HG02943 (cell line): ENCODE measurements around the gene JAZF1.
"Not testable (repeated sequence)": the region's sequence is repeated elsewhere in the genome, so short reads cannot be mapped to it uniquely, and the experiment has no call there.

Source experiments
- ATAC-seq: cut with Tn5 transposase; IDR thresholded peaks from one replicate; pipeline ENCODE4 v1.9.1; 2021; ENCODE audit warnings: mild to moderate bottlenecking, low read depth, moderate library complexity; ENCODE audit not compliant: unreplicated experiment

JAZF1 gene

DNA sequence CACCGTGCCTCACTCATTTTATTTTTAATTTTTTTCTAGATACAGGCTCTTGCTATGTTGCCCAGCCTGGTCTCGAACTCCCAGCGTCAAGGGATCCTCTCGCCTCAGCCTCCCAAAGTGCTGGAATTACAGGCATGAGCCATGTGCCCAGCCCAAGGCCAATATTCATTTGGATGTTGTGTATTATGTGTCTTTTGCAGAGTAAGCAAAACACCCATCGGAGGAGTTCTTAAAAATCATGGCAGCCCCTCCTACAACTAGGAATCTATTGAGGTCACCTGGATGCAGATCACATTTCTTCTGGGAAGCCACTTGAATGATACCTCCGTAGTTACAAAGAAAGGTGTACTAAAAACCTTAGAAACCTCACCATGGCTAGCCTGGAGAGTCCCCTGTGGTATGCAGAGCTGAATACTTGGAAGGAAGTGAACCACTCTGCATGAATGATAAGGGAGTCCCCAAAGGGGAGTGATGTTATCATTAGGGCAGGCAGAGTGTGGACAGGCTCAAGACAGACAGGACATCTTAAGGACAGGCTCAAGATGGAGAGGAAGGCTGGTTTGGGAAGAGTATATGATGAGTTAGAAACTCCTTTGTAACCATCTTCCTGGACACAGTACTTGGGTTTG, 254.9 kb downstream of the JAZF1 start:
- no peak for ATAC-seq

- ATAC-seq = no peak
These were observed 257.0 kb downstream of the JAZF1 start for GRCh38 chr7:27923642-27923980.

DNA sequence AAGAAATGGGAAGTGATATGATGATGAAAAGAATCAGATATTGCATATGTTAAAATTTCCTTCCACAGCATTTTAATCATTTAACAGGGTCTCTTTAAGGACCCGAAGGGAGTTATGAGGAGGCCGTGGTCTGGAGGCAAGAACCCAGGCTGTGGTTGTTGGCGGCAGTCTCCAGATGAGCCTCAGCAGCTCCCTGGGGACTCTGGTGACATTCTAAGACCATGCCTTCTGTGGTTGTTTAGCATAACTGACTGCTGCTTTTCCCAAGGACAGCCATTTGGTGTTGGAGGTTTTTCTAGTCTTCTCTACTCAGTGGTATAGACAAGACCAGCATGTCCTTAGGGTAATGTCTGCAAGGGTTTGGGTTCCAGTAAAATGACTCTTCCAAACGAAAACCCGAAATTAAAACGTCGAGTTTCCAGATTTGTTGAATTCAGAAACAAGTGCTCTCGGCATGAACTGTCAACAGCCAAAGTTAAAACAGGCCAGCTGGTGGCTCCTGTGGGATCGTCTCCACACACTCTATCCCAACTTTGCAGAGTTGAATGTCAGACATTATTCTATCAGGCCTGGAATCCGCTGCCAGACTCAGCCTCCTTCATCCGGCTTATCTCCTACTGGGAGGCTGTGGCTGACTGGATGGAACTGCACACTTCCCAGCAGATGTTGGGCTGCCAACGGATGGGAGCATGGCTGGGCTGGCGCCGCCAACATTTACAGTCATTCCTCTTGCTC, 257.5 kb downstream of the JAZF1 start:
- ATAC-seq = peak; percentile 56

GRCh38 chr7:27922389-27922788, 258.2 kb downstream of the JAZF1 start:
- not testable (repeated sequence) for ATAC-seq

DNA sequence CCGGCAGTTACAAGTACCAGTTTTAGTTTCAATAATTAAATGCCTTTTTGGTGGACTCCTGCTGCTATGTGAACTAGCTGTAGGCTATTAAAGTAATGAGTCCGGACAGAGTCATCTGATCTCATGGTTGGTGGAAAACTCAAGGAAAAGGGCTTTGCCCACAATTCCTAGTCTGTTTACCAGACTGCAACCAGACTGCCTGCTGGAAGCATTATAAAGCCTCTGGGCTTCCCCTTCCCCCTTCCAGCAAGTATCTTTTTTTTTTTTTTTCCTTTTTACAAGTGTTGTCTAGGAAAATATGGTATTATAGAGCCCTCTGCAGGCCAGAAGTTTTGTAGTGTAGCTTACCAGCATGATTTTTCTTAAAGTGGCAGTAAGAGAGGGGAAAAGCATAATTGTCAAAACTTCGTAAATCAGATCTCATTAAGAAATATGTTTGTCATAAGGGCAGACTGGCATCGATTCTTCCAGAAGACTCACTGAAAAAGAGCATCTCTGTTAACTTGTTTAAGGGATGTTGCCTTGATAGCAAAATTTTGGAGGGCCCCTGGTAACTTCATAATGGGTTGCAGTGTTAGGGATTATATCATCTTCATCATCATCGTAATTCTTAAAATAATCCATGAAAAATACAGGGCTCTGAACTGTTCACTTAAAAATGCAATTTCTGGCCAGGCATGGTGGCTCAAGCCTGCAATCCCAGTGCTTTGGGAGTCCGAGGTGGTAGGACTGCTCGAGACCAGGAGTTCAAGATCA, 259.3 kb downstream of the JAZF1 start:
- no peak for ATAC-seq

DNA sequence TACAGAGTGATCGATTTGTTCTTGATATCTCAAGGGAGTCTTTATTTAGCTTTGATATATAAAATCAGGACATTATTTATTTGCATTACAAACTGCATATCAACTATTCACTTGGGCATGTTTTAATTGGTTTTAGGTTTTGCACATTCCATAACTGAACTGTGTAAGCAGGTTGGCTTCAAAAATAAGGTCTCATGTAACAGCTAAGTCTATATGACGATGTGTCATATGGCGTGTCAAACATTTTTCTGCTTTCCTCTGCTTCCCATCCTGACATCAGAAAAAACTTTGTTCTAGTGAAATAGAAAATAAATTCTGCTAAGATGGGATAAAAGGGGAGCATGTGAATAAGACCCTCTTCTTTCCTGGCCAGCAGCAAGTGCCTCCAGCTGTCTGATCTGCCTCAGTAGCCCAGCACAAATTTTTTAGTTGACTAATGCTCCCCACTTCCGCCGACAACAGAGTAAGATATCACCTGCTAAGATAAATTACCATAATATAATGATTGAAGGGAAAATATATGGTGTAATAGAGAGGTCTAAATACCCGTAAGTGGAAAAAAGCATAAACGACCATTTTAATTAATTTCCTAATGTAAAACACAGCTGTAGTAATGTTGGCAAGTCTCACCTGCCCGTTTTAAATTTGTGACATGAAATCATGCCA, 260.2 kb downstream of the JAZF1 start:
- no peak for ATAC-seq

DNA sequence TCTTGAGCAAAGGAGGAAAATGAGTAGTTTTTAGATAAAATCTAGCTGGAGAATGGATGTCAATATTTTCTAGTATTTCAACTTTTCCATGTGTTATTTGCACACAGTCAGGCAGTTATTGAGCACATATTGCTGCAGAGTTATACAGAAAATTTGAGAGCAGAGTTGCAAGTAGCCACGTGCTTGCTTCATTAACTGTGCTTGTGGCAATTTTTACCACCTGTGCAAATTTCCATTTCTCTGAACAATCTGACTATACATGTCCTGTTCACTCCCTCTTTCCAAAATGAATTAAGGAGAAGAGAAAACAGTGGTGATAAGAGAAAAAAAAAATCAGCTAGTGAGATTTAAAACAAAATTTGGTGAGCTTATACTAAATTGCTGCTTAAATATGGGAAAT, 262.1 kb downstream of the JAZF1 start:
- ATAC-seq = no peak

DNA sequence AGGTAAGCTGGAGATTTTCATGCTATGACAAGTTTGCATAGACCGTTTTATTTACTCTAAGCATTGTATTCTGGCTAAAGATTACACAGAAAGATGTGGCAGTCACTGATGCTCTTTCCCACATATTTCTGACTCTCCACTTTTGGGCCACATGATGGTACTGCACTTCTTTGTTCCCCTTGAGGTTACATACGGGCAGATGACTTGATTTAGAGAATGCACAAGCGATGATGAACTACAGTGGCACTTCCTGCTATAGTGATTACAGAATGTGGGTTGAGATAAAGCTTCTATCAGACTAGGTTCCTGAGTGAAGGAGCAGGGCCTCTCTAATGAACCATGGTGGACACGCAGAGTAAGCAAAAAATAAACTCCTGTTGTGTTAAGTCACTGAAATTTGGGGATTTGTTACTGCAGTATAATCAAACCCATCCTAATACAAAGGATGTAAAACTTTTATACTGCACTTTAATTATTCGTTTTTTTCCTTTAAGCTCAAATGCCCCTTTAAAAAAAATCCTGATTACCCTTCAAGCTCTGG, 262.8 kb downstream of the JAZF1 start:
- ATAC-seq = no peak

DNA sequence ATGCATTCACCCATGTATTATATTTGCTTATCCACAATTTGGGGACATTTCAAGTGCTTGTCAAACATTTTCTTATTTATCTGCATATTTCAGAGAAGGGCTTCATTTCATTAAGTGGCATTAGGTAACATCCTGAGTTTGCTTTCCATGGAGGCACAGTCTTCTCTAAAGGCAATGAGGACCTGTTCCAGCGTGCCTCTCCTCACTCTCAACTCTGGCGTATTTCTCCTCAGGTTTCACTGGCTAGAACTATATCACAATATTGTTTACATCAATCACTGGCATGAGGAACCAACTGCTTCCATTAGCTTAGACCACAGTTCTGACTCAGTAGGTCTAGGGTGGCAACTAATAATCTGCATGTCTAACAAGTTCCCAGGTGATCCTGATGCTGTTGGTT, 263.5 kb downstream of the JAZF1 start:
- no peak for ATAC-seq

GRCh38 chr7:27916372-27916771, 264.2 kb downstream of the JAZF1 start:
- no peak for ATAC-seq

DNA sequence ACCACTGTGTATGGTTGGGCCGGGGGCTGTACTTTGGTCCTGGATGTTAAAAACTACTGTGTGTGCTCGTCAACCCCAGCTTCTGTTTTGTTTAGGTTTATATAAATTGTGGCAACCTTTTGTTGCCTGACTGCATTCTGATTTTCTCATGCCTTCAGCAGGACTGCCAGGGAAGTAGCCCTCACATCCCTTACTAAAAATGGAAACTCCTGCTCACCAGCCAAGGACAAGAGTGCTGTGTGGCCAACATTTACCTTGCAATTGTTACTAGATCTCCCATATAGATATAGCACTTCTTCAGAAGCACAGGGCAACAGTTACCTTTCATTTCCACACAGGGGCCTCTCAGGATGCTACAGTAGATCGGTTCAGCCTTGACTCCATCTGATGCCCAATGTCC, 266.2 kb downstream of the JAZF1 start:
- no peak for ATAC-seq

GRCh38 chr7:27912751-27913150, 267.8 kb downstream of the JAZF1 start:
- ATAC-seq = no peak

DNA sequence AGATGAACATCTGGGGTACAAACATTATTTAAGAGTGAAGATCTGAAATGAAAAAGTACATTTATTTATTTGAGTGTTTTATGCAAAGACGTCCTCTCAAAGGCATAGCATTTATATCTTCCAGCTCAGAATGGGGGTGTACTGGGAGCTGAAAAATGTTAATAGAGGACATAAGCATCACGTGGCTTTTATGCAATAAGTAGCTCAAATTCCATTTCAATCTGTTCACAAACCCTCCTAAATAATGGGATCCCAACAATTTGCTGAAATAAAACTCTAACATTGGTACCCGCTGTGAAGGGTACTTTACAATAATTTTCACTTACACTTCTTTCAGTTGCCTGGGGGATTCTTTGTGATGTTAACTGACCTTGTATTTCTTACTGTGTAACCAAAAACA, 268.7 kb downstream of the JAZF1 start:
- no peak for ATAC-seq

DNA sequence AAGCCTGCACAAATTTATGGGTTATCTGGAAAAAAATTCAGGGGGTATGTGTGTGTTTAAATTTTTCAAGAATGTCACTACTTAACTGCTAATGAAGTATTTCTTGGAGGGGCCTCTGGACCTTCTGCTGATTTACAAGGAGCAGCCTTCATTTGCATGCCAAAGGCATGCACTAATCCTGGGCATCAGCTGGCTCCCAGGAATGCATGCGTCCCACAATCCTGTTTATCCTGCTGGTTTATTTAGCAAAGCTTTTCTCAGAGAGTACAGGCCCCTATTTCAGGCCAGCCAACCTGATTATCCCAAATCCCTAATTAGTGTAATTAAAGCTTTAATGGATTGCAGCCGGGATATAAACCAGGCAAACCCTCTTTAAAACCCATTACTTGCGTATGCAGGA, 270.3 kb downstream of the JAZF1 start:
- ATAC-seq = no peak

GRCh38 chr7:27908534-27909165, 271.9 kb downstream of the JAZF1 start:
- ATAC-seq = no peak

GRCh38 chr7:27906385-27907091, 274.1 kb downstream of the JAZF1 start:
- no peak for ATAC-seq

DNA sequence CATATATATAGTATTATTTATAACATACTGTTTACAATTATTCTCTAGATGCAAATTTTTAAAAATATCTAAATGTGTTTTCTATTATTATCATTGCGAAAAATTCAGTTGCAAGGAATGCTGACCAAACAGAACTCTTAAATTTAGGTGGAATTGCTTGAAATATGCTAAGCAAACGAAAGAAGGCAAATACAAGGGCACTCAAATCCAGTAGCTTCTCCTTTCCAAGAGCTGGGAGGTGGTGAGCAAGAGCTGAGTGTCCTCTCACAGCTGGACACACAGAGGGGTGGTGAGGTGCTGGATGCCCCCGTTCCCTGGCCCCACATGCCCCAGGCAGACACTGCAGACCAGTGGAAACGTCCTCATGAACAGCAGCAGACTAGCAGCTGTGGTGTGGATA, 274.6 kb downstream of the JAZF1 start:
- ATAC-seq = no peak

GRCh38 chr7:27901028-27901760, 279.4 kb downstream of the JAZF1 start:
- peak; percentile 69 for ATAC-seq

- no peak for ATAC-seq
These were observed 280.6 kb downstream of the JAZF1 start for GRCh38 chr7:27900006-27900405.
